ENCODE measurements around the gene GPR4.

DNA sequence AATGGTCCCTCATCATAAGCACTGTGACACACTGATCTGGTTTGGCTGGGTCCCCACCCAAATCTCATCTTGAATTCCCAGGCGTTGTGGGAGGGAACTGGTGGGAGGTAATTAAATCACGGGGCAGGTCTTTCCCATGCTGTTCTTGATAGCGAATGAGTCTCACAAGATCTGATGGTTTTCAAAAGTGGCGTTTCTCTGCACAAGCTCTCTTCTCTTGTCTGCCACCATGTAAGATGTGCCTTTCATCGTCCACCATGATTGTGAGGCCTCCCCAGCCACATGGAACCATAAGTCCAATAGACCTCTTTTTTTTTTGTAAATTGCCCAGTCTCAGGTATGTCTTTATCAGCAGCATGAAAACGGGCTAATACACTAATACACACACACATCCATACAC, 6.9 kb upstream of the GPR4 start:
- TF ChIP-seq, protein P1, sequence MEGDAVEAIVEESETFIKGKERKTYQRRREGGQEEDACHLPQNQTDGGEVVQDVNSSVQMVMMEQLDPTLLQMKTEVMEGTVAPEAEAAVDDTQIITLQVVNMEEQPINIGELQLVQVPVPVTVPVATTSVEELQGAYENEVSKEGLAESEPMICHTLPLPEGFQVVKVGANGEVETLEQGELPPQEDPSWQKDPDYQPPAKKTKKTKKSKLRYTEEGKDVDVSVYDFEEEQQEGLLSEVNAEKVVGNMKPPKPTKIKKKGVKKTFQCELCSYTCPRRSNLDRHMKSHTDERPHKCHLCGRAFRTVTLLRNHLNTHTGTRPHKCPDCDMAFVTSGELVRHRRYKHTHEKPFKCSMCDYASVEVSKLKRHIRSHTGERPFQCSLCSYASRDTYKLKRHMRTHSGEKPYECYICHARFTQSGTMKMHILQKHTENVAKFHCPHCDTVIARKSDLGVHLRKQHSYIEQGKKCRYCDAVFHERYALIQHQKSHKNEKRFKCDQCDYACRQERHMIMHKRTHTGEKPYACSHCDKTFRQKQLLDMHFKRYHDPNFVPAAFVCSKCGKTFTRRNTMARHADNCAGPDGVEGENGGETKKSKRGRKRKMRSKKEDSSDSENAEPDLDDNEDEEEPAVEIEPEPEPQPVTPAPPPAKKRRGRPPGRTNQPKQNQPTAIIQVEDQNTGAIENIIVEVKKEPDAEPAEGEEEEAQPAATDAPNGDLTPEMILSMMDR (IDR thresholded peaks at IDR 0.05; ENCODE audit: poor library complexity), result no peak
- TF ChIP-seq EZH2 (IDR thresholded peaks at IDR 0.05; ENCODE audit: borderline replicate concordance), result no peak

All from hepatocyte (in vitro differentiated cells).